Stimulated activated CD8-positive, alpha-beta memory T cell treated with anti-CD3 and anti-CD28 coated beads, Interleukin-15, amount 100 ng/mL, for 1 hour (primary cell): ENCODE measurements around the gene HS2ST1.
"Not testable (repeated sequence)": the region's sequence is repeated elsewhere in the genome, so short reads cannot be mapped to it uniquely, and the experiment has no call there.

Experiments
- DNase-seq: peaks from one replicate; pipeline ENCODE4 v3.0.0-alpha.2; 2020; ENCODE audit warnings: low read depth

Gene HS2ST1

GRCh38 chr1:86925742-86926141 is 11.3 kb downstream of the HS2ST1 start:
- DNase-seq = no peak

- no peak for DNase-seq
Observed at GRCh38 chr1:86926883-86927282, 12.4 kb downstream of the HS2ST1 start.

- DNase-seq = no peak
Observed at GRCh38 chr1:86928819-86929218, 14.4 kb downstream of the HS2ST1 start.

- no peak for DNase-seq
Observed at GRCh38 chr1:86933051-86933450, 18.6 kb downstream of the HS2ST1 start.

- no peak for DNase-seq
Observed at GRCh38 chr1:86933562-86934377, 19.3 kb downstream of the HS2ST1 start.

GRCh38 chr1:86938450-86938849 is 24.0 kb downstream of the HS2ST1 start:
- no peak for DNase-seq

GRCh38 chr1:86938855-86939254 is 24.4 kb downstream of the HS2ST1 start:
- no peak for DNase-seq

- no peak for DNase-seq
Observed at GRCh38 chr1:86939406-86939805, 25.0 kb downstream of the HS2ST1 start.

- no peak for DNase-seq
Observed at GRCh38 chr1:86940599-86940998, 26.2 kb downstream of the HS2ST1 start.

- DNase-seq = no peak
Observed at GRCh38 chr1:86942042-86942441, 27.6 kb downstream of the HS2ST1 start.

- DNase-seq = no peak
Observed at GRCh38 chr1:86942743-86943142, 28.3 kb downstream of the HS2ST1 start.

GRCh38 chr1:86948212-86948611 is 33.8 kb downstream of the HS2ST1 start:
- no peak for DNase-seq

- no peak for DNase-seq
Observed at GRCh38 chr1:86950712-86951419, 36.4 kb downstream of the HS2ST1 start.

- no peak for DNase-seq
Observed at GRCh38 chr1:86951430-86951829, 37.0 kb downstream of the HS2ST1 start.

- DNase-seq = no peak
Observed at GRCh38 chr1:86953167-86953566, 38.7 kb downstream of the HS2ST1 start.

GRCh38 chr1:86955678-86956077 is 41.2 kb downstream of the HS2ST1 start:
- DNase-seq = no peak

- DNase-seq = no peak
Observed at GRCh38 chr1:86956221-86956620, 41.8 kb downstream of the HS2ST1 start.

GRCh38 chr1:86957221-86957620 is 42.8 kb downstream of the HS2ST1 start:
- DNase-seq = no peak

GRCh38 chr1:86960548-86960947 is 46.1 kb downstream of the HS2ST1 start:
- DNase-seq = no peak

- DNase-seq = not testable (repeated sequence)
Observed at GRCh38 chr1:86963841-86964240, 49.4 kb downstream of the HS2ST1 start.

- DNase-seq = no peak
Observed at GRCh38 chr1:86965012-86965826, 50.8 kb downstream of the HS2ST1 start.

GRCh38 chr1:86965827-86966182 is 51.4 kb downstream of the HS2ST1 start:
- DNase-seq = no peak

GRCh38 chr1:86970938-86971337 is 56.5 kb downstream of the HS2ST1 start:
- no peak for DNase-seq
